Uterus (tissue), 2 donors: ENCODE data around the gene ASPG.

ENCODE experiments used
- POLR2A ChIP-seq, 2 donors: fragments of 450-650 bp; IDR thresholded peaks; one replicate each; pipeline ENCODE4 v1.6.1; 2016; ENCODE audit warnings: antibody characterized with exemption in 2 of 2, mild to moderate bottlenecking in 1 of 2, moderate library complexity in 1 of 2
- TF ChIP-seq, protein P1 (sequence below), 4 experiments: fragments of 200-600 bp in 2 of 4; fragments of 450-650 bp in 2 of 4; sonication (generic) in 2 of 4; IDR thresholded peaks; one replicate each; pipeline ENCODE4 v1.5.1; 2016 to 2019; ENCODE audit warnings: antibody characterized with exemption in 4 of 4, mild to moderate bottlenecking in 2 of 4, moderate library complexity in 1 of 4

- TF ChIP-seq, protein P1, sequence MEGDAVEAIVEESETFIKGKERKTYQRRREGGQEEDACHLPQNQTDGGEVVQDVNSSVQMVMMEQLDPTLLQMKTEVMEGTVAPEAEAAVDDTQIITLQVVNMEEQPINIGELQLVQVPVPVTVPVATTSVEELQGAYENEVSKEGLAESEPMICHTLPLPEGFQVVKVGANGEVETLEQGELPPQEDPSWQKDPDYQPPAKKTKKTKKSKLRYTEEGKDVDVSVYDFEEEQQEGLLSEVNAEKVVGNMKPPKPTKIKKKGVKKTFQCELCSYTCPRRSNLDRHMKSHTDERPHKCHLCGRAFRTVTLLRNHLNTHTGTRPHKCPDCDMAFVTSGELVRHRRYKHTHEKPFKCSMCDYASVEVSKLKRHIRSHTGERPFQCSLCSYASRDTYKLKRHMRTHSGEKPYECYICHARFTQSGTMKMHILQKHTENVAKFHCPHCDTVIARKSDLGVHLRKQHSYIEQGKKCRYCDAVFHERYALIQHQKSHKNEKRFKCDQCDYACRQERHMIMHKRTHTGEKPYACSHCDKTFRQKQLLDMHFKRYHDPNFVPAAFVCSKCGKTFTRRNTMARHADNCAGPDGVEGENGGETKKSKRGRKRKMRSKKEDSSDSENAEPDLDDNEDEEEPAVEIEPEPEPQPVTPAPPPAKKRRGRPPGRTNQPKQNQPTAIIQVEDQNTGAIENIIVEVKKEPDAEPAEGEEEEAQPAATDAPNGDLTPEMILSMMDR (IDR thresholded peaks at IDR 0.05), result no peak
- no peak for TF ChIP-seq POLR2A (IDR thresholded peaks at IDR 0.05)
Observed at GRCh38 chr14:104041430-104042104, 43.9 kb upstream of the ASPG start.
